ENCODE measurements around the gene KHK.

- TF ChIP-seq CTCF (IDR thresholded peaks at IDR 0.05) (no peak), EP300 (IDR thresholded peaks at IDR 0.05) (no peak)
Measured at GRCh38 chr2:27081984-27082772, 4.4 kb upstream of the KHK start.

All from suprapubic skin (tissue), 3 donors.